Mucosa of stomach (tissue), 1 donor: ENCODE data around the gene RPS5.

Source experiments
- H3K27me3 ChIP-seq: one replicate; pipeline ENCODE4 v1.7.0; 2013; ENCODE audit warnings: mild to moderate bottlenecking, low read length; ENCODE audit not compliant: control insufficient read depth, insufficient read depth
- H3K36me3 ChIP-seq: one replicate; pipeline ENCODE4 v1.7.0; 2013; ENCODE audit warnings: low read length; ENCODE audit not compliant: control insufficient read depth, insufficient read depth
- H3K4me1 ChIP-seq: one replicate; pipeline ENCODE4 v1.7.0; 2013; ENCODE audit warnings: mild to moderate bottlenecking, low read length; ENCODE audit not compliant: control insufficient read depth, insufficient read depth
- H3K4me3 ChIP-seq: one replicate; pipeline ENCODE4 v1.7.0; 2013; ENCODE audit warnings: low read length
- H3K9ac ChIP-seq: one replicate; pipeline ENCODE4 v1.7.0; 2013; ENCODE audit warnings: mild to moderate bottlenecking, low read length, moderate library complexity
- H3K9me3 ChIP-seq: one replicate; pipeline ENCODE4 v1.7.0; 2013; ENCODE audit warnings: mild to moderate bottlenecking, low read length, moderate library complexity; ENCODE audit not compliant: control insufficient read depth
- donor health status: Pancreatic carcinoma.

RPS5 gene

GRCh38 chr19:58395220-58395978 is 8.3 kb downstream of the RPS5 start, which contains the start of gene RNF225:
Gene RNF225 (plus strand): TSS chr19:58395656. CDS start chr19:58396090, 434 bp downstream.
- Histone ChIP-seq H3K4me3 (no peak within 1 kb of the TSS), H3K4me1 (peaks cover 14% of the 10 kb centered on the region), H3K27me3 (peaks cover 25% of the 10 kb centered on the region), H3K9me3 (no peaks in the 10 kb centered on the region), H3K9ac (no peak within 1 kb of the TSS), H3K36me3 (peaks cover 8% of the 10 kb centered on the region)

GRCh38 chr19:58395979-58396627 is 9.0 kb downstream of the RPS5 start:
- no peak overlapping the region for H3K9ac ChIP-seq
- no peaks in the 10 kb centered on the region for H3K9me3 ChIP-seq
- peaks cover 21% of the 10 kb centered on the region for H3K4me1 ChIP-seq
- H3K36me3 ChIP-seq: peaks cover 8% of the 10 kb centered on the region
- H3K4me3 ChIP-seq: no peak overlapping the region
- peaks cover 25% of the 10 kb centered on the region for H3K27me3 ChIP-seq

GRCh38 chr19:58396691-58397532 is 9.8 kb downstream of the RPS5 start:
- no peaks in the 10 kb centered on the region for H3K9me3 ChIP-seq
- peaks cover 25% of the 10 kb centered on the region for H3K27me3 ChIP-seq
- H3K36me3 ChIP-seq: peaks cover 8% of the 10 kb centered on the region
- H3K4me3 ChIP-seq: no peak overlapping the region
- H3K9ac ChIP-seq: no peak overlapping the region
- peaks cover 23% of the 10 kb centered on the region for H3K4me1 ChIP-seq

DNA sequence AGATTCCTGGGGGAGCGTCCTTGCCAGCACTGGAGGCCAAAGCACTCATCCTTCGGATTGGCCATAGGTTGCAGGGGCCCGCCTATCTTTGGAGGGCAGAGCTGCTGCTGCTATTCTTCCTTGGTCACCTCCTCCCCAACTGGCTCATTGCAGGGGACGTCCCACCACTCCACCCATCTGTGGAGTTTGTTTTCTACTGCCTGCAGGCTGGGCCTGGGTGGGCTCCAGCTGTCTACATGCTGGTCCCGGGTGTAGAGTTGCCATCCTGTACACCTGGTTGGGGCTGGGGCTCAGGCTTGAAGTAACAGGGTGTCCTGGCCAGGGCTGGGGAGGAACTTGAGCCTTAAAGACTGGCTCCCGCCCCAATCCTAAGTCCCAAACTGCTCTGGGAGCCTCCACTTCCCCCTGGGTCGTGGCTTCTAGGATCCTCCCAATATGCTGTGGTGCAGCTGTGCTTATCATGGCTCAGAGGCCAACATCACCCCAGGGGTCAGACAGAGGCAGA is 10.5 kb downstream of the RPS5 start:
- Histone ChIP-seq H3K36me3 (peaks cover 8% of the 10 kb centered on the region), H3K9ac (no peak overlapping the region), H3K27me3 (peaks cover 25% of the 10 kb centered on the region), H3K4me1 (peaks cover 26% of the 10 kb centered on the region), H3K9me3 (no peaks in the 10 kb centered on the region), H3K4me3 (no peak overlapping the region)

GRCh38 chr19:58398087-58398486 is 11.0 kb downstream of the RPS5 start:
- H3K9ac ChIP-seq: no peak overlapping the region
- peaks cover 3% of the 10 kb centered on the region for H3K36me3 ChIP-seq
- peaks cover 25% of the 10 kb centered on the region for H3K27me3 ChIP-seq
- peaks cover 26% of the 10 kb centered on the region for H3K4me1 ChIP-seq
- H3K4me3 ChIP-seq: no peak overlapping the region
- H3K9me3 ChIP-seq: no peaks in the 10 kb centered on the region

DNA sequence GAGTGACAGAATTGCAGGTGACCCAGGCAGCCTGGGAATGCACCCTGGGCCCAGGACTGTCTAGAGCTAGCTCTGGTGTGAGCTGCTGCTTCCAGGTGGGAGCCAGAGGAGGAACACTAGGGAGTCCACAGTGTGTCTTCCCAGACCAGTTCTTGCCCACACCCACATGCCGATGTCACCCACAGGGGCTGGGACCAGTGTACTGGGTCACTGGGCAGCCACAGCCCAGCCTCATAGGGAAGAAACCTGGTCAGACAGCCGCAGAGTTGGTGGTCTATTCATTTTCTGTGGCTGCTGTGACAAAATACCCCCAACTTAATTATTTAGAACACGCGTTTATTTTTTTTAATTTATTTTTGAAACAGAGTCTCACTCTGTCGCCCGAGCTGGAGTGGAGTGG is 11.5 kb downstream of the RPS5 start:
- H3K36me3 ChIP-seq: no peaks in the 10 kb centered on the region
- H3K4me3 ChIP-seq: no peak overlapping the region
- peaks cover 25% of the 10 kb centered on the region for H3K27me3 ChIP-seq
- no peaks in the 10 kb centered on the region for H3K9me3 ChIP-seq
- no peak overlapping the region for H3K9ac ChIP-seq
- peaks cover 26% of the 10 kb centered on the region for H3K4me1 ChIP-seq

- H3K4me1 ChIP-seq: peaks cover 26% of the 10 kb centered on the region
- peaks cover 25% of the 10 kb centered on the region for H3K27me3 ChIP-seq
- H3K9me3 ChIP-seq: no peaks in the 10 kb centered on the region
- no peak overlapping the region for H3K9ac ChIP-seq
- H3K36me3 ChIP-seq: no peaks in the 10 kb centered on the region
- no peak overlapping the region for H3K4me3 ChIP-seq
Measured at GRCh38 chr19:58399903-58400302, 12.8 kb downstream of the RPS5 start.

DNA sequence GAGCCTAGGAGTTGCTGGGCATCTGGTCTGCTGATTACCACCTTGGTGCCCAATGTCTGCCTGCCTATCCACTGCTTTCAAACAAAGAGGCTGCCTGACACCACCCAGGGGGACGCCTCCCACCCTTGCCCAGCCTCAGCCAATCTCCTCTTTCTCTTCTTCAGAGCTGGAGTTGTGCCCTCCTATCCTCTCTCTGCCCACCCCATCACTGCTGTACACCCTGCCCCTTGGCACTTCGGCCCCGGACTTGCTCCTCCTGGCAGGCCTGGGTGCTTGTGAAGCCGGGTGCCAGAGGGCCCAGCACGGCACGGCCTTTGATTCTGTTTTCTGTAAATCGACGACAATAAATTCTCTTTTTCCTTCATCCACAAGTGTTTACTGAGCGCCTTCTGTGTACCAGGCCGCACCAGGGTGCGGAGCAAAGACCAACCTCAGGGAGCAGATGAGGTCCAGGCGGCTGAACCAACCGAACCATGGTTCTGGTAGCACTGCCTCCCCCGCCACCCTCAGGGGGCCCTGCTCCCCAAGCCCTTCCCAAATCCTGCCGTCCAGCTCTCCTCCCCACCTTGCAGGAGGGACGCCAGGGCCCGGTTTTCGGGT is 13.3 kb downstream of the RPS5 start:
- Histone ChIP-seq H3K4me3 (peak overlapping the region; percentile 67), H3K36me3 (no peaks in the 10 kb centered on the region), H3K4me1 (peaks cover 23% of the 10 kb centered on the region), H3K9ac (peak overlapping the region; percentile 57), H3K9me3 (no peaks in the 10 kb centered on the region), H3K27me3 (peaks cover 25% of the 10 kb centered on the region)

DNA sequence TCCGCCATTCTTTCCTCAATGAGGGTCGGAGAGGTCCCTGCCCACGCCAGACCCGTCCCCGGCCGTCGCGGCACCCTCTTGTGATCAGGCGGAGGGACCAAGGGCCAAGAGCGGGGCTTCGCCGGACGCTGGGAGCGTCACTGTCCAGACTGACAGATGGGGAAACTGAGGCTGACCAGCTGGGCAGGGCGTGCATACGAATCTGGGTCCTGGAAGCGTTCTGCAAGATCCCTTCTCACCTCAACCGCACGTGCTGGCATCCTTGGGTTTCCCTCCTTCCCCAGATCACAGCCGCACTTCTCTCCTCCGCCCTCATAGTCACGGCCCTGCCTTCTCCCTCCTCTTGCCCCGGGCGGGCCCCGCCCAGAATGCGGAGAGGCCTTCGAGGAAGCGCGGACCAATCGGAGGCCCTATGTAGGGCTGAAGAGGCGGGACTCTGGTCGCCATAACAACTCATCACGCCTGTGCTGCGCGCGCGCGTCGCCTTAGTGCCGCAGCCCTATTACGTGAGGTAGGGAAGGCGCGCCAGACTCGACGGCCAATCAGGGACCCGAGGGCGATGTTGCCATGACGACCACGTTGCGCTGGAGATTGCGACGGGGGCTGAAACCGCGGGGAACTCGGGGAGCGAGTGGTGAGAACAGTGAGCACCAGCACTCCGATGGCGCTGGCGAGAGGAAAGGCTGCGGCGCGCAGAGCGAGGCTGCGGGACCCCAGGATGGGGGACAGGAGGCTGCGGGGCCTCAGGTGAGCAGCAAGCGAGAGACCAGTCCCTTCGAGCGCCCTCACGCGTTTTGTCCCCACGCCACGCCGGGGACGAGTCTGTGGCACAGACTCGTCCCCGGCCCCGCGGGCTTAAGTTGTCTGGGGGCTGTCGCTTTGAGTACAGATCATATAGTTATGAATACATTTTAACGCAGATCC is 14.1 kb downstream of the RPS5 start:
- no peaks in the 10 kb centered on the region for H3K36me3 ChIP-seq
- H3K9ac ChIP-seq: peak overlapping the region; percentile 64
- H3K4me1 ChIP-seq: peaks cover 15% of the 10 kb centered on the region
- peak overlapping the region; percentile 67 for H3K4me3 ChIP-seq
- peaks cover 18% of the 10 kb centered on the region for H3K27me3 ChIP-seq
- no peaks in the 10 kb centered on the region for H3K9me3 ChIP-seq

DNA sequence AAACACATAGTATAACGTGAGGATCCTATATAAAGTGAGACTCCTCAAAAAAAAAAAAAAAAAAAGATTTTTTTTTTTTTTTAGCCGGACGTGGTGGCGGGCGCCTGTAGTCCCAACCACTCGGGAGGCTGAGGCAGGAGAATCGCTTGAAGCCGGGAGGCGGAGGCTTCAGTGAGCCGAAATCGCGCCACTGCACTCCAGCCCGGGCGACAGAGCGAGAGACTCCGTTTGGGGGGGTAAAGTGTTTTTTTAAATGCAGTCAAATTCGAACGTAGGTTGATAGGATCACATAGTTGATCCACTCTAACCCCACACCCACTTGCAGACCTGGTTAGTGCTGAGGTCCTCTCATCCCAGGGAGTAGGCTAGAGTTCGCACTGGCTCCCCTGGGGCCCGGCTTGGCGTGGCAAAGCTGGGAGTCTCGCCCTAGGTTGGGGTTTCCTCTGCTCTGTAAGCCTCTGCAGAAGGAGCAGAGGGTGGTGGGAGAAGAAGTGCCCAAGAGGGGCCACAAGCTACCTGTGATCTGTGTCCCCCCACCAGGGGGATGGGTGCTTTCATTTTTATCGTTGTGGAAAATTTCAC is 14.9 kb downstream of the RPS5 start:
- Histone ChIP-seq H3K9ac (peak overlapping the region; percentile 64), H3K4me1 (peaks cover 14% of the 10 kb centered on the region), H3K27me3 (peaks cover 13% of the 10 kb centered on the region), H3K4me3 (no peak overlapping the region), H3K9me3 (no peaks in the 10 kb centered on the region), H3K36me3 (no peaks in the 10 kb centered on the region)
